ENCODE measurements around the gene LRRC59. TPM values are rescaled to one million over a fixed set of nuclear protein-coding genes. Genes with fewer than 3 reads are reported as not detected.
"Not testable (repeated sequence)": the region's sequence is repeated elsewhere in the genome, so short reads cannot be mapped to it uniquely, and the experiment has no call there.

The LRRC59 gene
- total RNA-seq, 2 donors from 2014 or later = 55.6 to 96.4 TPM

- H3K27me3 ChIP-seq (replicated peaks; ENCODE audit: insufficient read depth) = no peaks in the 10 kb centered on the region
- H3K9me3 ChIP-seq = no peaks in the 10 kb centered on the region
- H3K36me3 ChIP-seq = no peaks in the 10 kb centered on the region
- H3K4me3 ChIP-seq = no peak overlapping the region
- DNase-seq (ENCODE audit: low spot score) (no peak), ATAC-seq (ENCODE audit: insufficient number of reproducible peaks, low FRiP score, low read depth) (no peak)
- no peak overlapping the region for H3K27ac ChIP-seq
- peaks cover 16 to 43% of the 10 kb centered on the region in 2 donors for H3K4me1 ChIP-seq (ENCODE audit: control insufficient read depth in 1 of 2, low read depth in 2 of 2)
- TF ChIP-seq, protein P1, sequence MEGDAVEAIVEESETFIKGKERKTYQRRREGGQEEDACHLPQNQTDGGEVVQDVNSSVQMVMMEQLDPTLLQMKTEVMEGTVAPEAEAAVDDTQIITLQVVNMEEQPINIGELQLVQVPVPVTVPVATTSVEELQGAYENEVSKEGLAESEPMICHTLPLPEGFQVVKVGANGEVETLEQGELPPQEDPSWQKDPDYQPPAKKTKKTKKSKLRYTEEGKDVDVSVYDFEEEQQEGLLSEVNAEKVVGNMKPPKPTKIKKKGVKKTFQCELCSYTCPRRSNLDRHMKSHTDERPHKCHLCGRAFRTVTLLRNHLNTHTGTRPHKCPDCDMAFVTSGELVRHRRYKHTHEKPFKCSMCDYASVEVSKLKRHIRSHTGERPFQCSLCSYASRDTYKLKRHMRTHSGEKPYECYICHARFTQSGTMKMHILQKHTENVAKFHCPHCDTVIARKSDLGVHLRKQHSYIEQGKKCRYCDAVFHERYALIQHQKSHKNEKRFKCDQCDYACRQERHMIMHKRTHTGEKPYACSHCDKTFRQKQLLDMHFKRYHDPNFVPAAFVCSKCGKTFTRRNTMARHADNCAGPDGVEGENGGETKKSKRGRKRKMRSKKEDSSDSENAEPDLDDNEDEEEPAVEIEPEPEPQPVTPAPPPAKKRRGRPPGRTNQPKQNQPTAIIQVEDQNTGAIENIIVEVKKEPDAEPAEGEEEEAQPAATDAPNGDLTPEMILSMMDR (IDR thresholded peaks at IDR 0.05) = no peak
These were observed 26.3 kb upstream of the LRRC59 start for GRCh38 chr17:50423553-50424159.

DNA sequence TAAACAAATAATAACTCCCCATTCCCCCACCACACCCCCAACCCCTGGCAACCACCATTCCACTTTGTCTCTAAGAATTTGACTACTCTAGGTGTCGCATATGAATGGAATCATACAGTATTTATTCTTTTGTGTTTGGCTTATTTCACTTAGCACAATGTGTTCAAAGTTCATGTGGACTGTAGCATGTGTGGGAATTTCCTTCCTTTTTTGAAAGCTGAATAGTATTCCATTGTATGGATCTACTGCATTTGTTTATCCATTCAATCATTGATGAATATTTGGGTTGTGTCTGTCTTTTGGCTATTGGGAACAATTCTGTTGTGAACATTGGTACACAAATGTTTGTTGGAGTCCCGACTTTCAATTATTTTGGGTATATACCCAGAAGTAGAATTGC is 25.4 kb upstream of the LRRC59 start:
- TF ChIP-seq, protein P1 (IDR thresholded peaks at IDR 0.05) = no peak
- no peaks in the 10 kb centered on the region for H3K27me3 ChIP-seq (replicated peaks; ENCODE audit: insufficient read depth)
- H3K4me1 ChIP-seq (ENCODE audit: control insufficient read depth in 1 of 2, low read depth in 2 of 2) = peaks cover 14 to 39% of the 10 kb centered on the region in 2 donors
- DNase-seq (ENCODE audit: low spot score) (no peak), ATAC-seq (ENCODE audit: insufficient number of reproducible peaks, low FRiP score, low read depth) (no peak)
- no peak overlapping the region for H3K27ac ChIP-seq
- H3K9me3 ChIP-seq = no peaks in the 10 kb centered on the region
- H3K36me3 ChIP-seq = no peaks in the 10 kb centered on the region
- H3K4me3 ChIP-seq = no peak overlapping the region

DNA sequence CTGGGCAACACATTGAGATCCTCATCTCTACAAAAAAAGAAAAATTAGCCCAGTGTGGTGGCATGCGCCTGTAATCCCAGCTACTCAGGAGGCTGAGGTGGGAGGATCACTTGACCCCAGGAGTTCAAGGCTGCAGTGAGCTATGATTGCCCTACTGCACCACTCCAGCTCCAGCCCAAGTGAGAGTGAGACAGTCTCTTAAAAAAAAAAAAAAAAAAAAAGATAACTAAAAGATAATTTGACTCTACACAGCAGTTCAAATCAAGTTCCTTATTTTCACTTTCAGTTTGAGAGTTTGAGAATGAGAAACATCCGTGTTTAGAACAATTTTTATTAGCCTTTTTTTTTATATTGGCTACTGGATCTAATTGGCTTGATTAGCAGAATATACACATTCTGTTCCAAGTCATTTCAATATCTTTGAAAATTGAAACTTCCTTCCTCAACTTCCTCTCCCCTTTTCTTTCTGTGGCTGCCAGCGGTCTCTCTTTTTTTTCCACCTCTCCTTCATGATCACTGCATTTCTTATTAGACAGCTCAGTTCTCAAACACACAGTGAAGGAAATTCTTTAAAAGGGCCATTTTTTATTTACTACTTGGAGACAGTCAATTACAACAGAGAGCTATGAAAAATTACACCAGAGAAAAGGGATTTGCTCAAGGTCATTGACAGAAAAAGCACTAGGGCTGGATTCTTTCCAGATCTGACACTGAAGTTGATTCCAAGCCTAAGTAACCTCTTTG is 24.2 kb upstream of the LRRC59 start:
- no peak for ATAC-seq (ENCODE audit: insufficient number of reproducible peaks, low FRiP score, low read depth)
- H3K9me3 ChIP-seq = no peaks in the 10 kb centered on the region
- DNase-seq (ENCODE audit: low spot score) = no peak
- TF ChIP-seq, protein P1 (IDR thresholded peaks at IDR 0.05) = no peak
- no peaks in the 10 kb centered on the region for H3K36me3 ChIP-seq
- H3K27me3 ChIP-seq (replicated peaks; ENCODE audit: insufficient read depth) = no peaks in the 10 kb centered on the region
- peak overlapping the region; percentile 57 for H3K4me3 ChIP-seq
- peaks cover 8 to 27% of the 10 kb centered on the region in 2 donors for H3K4me1 ChIP-seq (ENCODE audit: control insufficient read depth in 1 of 2, low read depth in 2 of 2)
- H3K27ac ChIP-seq = peak overlapping the region in 1 of 2 donors; percentile 46

- ATAC-seq (ENCODE audit: insufficient number of reproducible peaks, low FRiP score, low read depth) = no peak
These were observed 23.2 kb upstream of the LRRC59 start for GRCh38 chr17:50420419-50421112.

GRCh38 chr17:50419577-50419976 is 22.3 kb upstream of the LRRC59 start:
- not testable (repeated sequence) for ATAC-seq (ENCODE audit: insufficient number of reproducible peaks, low FRiP score, low read depth); H3K27me3 ChIP-seq (replicated peaks; ENCODE audit: insufficient read depth); H3K4me3 ChIP-seq; H3K27ac ChIP-seq; DNase-seq (ENCODE audit: low spot score); H3K9me3 ChIP-seq; H3K36me3 ChIP-seq
- H3K4me1 ChIP-seq (ENCODE audit: control insufficient read depth in 1 of 2, low read depth in 2 of 2) = peaks cover 8 to 16% of the 10 kb centered on the region in 2 donors

More at GRCh38 chr17:50420419-50421112, 23.2 kb upstream of the LRRC59 start:
- H3K9me3 ChIP-seq = no peaks in the 10 kb centered on the region
- no peak for DNase-seq (ENCODE audit: low spot score)
- H3K27me3 ChIP-seq (replicated peaks; ENCODE audit: insufficient read depth) = no peaks in the 10 kb centered on the region
- H3K4me1 ChIP-seq (ENCODE audit: control insufficient read depth in 1 of 2, low read depth in 2 of 2) = peaks cover 8 to 23% of the 10 kb centered on the region in 2 donors
- H3K4me3 ChIP-seq = no peak overlapping the region
- no peaks in the 10 kb centered on the region for H3K36me3 ChIP-seq
- H3K27ac ChIP-seq = peak overlapping the region in 1 of 2 donors; percentile 46
- TF ChIP-seq, protein P1 (IDR thresholded peaks at IDR 0.05) = no peak

Data from thoracic aorta (tissue), 2 donors.